ENCODE results near the gene DYNC1I2. TPM values are rescaled to one million over a fixed set of nuclear protein-coding genes. Genes with fewer than 3 reads are reported as not detected.

Gene DYNC1I2
- total RNA-seq, 2 experiments from 2014 or later, result 41.5 to 44.1 TPM

- Mint-ChIP-seq H3K27me3 (no peaks in the 10 kb centered on the region), H3K4me1 (no peaks in the 10 kb centered on the region), H3K4me3 (no peak overlapping the region), H3K36me3 (peaks cover 44% of the 10 kb centered on the region), H3K27ac (no peak overlapping the region), H3K9me3 (no peaks in the 10 kb centered on the region)
- DNase-seq, result no peak
Measured at GRCh38 chr2:171787333-171788072, 100.2 kb downstream of the DYNC1I2 start.

- H3K27ac Mint-ChIP-seq, result no peak overlapping the region
- no peaks in the 10 kb centered on the region for H3K9me3 Mint-ChIP-seq
- peaks cover 44% of the 10 kb centered on the region for H3K36me3 Mint-ChIP-seq
Measured at GRCh38 chr2:171788316-171788993, 101.2 kb downstream of the DYNC1I2 start.

GRCh38 chr2:171789956-171790355 is 102.7 kb downstream of the DYNC1I2 start:
- peaks cover 35% of the 10 kb centered on the region for H3K36me3 Mint-ChIP-seq
- H3K27ac Mint-ChIP-seq, result no peak overlapping the region

More at GRCh38 chr2:171788316-171788993, 101.2 kb downstream of the DYNC1I2 start:
- Mint-ChIP-seq H3K4me1 (no peaks in the 10 kb centered on the region), H3K27me3 (no peaks in the 10 kb centered on the region), H3K4me3 (no peak overlapping the region)
- DNase-seq, result no peak

GRCh38 chr2:171791361-171791760 is 104.1 kb downstream of the DYNC1I2 start:
- H3K4me3 Mint-ChIP-seq, result no peak overlapping the region
- peaks cover 13% of the 10 kb centered on the region for H3K4me1 Mint-ChIP-seq
- H3K9me3 Mint-ChIP-seq, result no peaks in the 10 kb centered on the region
- H3K36me3 Mint-ChIP-seq, result peaks cover 27% of the 10 kb centered on the region
- no peaks in the 10 kb centered on the region for H3K27me3 Mint-ChIP-seq
- DNase-seq, result no peak
- no peak overlapping the region for H3K27ac Mint-ChIP-seq

More at GRCh38 chr2:171789956-171790355, 102.7 kb downstream of the DYNC1I2 start:
- Mint-ChIP-seq H3K4me3 (no peak overlapping the region), H3K27me3 (no peaks in the 10 kb centered on the region), H3K4me1 (peaks cover 8% of the 10 kb centered on the region), H3K9me3 (no peaks in the 10 kb centered on the region)
- DNase-seq, result no peak

- no peaks in the 10 kb centered on the region for H3K9me3 Mint-ChIP-seq
- no peak for DNase-seq
- no peak overlapping the region for H3K27ac Mint-ChIP-seq
- no peak overlapping the region for H3K4me3 Mint-ChIP-seq
- peaks cover 13% of the 10 kb centered on the region for H3K4me1 Mint-ChIP-seq
- no peaks in the 10 kb centered on the region for H3K27me3 Mint-ChIP-seq
- H3K36me3 Mint-ChIP-seq, result peaks cover 23% of the 10 kb centered on the region
Measured at GRCh38 chr2:171792157-171792556, 104.9 kb downstream of the DYNC1I2 start.

- H3K4me1 Mint-ChIP-seq, result peaks cover 13% of the 10 kb centered on the region
- H3K9me3 Mint-ChIP-seq, result no peaks in the 10 kb centered on the region
- DNase-seq, result no peak
- no peaks in the 10 kb centered on the region for H3K27me3 Mint-ChIP-seq
- H3K27ac Mint-ChIP-seq, result no peak overlapping the region
- no peak overlapping the region for H3K4me3 Mint-ChIP-seq
- H3K36me3 Mint-ChIP-seq, result peaks cover 17% of the 10 kb centered on the region
Measured at GRCh38 chr2:171792886-171793580, 105.8 kb downstream of the DYNC1I2 start.

GRCh38 chr2:171793691-171794678 is 106.7 kb downstream of the DYNC1I2 start:
- peaks cover 17% of the 10 kb centered on the region for H3K36me3 Mint-ChIP-seq
- H3K27ac Mint-ChIP-seq, result no peak overlapping the region
- H3K9me3 Mint-ChIP-seq, result no peaks in the 10 kb centered on the region
- no peak for DNase-seq
- H3K27me3 Mint-ChIP-seq, result no peaks in the 10 kb centered on the region
- no peak overlapping the region for H3K4me3 Mint-ChIP-seq
- peaks cover 16% of the 10 kb centered on the region for H3K4me1 Mint-ChIP-seq

GRCh38 chr2:171794918-171795317 is 107.6 kb downstream of the DYNC1I2 start:
- H3K4me1 Mint-ChIP-seq, result peaks cover 16% of the 10 kb centered on the region
- H3K9me3 Mint-ChIP-seq, result no peaks in the 10 kb centered on the region
- H3K27me3 Mint-ChIP-seq, result no peaks in the 10 kb centered on the region
- no peak overlapping the region for H3K27ac Mint-ChIP-seq
- peaks cover 17% of the 10 kb centered on the region for H3K36me3 Mint-ChIP-seq
- no peak overlapping the region for H3K4me3 Mint-ChIP-seq
- DNase-seq, result no peak

Other genes starting within 250 kb of the DYNC1I2 start
- gene CYBRD1, start 165.0 kb upstream of the DYNC1I2 start, total RNA-seq, result under 1 TPM; 0.35 to 0.52 TPM
- gene SLC25A12, start 206.8 kb downstream of the DYNC1I2 start, total RNA-seq, result 10 to 100 TPM; 24.5 to 25.5 TPM
- 10 to 100 TPM; 92.4 to 95.6 TPM for gene HAT1, start 235.0 kb downstream of the DYNC1I2 start, total RNA-seq